ENCODE measurements around the gene CPSF2.

DNA sequence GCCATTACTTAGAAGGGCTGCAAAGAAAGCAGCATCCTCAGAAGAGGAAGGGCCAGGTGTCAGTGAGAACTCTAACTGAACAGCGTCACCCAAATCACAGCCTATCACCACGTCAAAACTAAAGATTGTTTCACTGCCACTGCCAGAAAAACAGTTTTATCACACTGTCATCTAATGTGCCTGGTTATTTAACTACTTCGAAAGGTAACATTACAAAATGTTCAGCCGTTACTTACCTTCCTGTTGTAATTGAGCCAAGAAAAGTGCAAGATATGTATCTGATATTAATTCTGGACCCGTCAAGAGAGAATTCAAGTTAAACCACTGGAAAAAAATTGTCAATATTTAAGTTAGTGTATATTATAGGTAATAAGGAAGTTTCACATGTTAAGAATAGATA is 33.3 kb upstream of the CPSF2 start:
- TF ChIP-seq, protein P1, sequence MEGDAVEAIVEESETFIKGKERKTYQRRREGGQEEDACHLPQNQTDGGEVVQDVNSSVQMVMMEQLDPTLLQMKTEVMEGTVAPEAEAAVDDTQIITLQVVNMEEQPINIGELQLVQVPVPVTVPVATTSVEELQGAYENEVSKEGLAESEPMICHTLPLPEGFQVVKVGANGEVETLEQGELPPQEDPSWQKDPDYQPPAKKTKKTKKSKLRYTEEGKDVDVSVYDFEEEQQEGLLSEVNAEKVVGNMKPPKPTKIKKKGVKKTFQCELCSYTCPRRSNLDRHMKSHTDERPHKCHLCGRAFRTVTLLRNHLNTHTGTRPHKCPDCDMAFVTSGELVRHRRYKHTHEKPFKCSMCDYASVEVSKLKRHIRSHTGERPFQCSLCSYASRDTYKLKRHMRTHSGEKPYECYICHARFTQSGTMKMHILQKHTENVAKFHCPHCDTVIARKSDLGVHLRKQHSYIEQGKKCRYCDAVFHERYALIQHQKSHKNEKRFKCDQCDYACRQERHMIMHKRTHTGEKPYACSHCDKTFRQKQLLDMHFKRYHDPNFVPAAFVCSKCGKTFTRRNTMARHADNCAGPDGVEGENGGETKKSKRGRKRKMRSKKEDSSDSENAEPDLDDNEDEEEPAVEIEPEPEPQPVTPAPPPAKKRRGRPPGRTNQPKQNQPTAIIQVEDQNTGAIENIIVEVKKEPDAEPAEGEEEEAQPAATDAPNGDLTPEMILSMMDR (IDR thresholded peaks at IDR 0.05): no peak
- TF ChIP-seq POLR2A (IDR thresholded peaks at IDR 0.05): no peak

Measured in thyroid gland (tissue), 4 donors.